HCT116 (cell line): ENCODE results near the gene NAXE.

Experiments
- CTCF ChIP-seq, 3 experiments: fragments of 200-600 bp in 1 of 3; sonication (generic) in 1 of 3; IDR thresholded peaks in 2 of 3; conservative IDR thresholded peaks in 1 of 3; 2 replicates each; pipeline ENCODE4 v1.5.1; 2012 to 2017; ENCODE audit warnings: low read depth in 2 of 3, low read length in 2 of 3, antibody characterized with exemption in 1 of 3, borderline replicate concordance in 1 of 3, control low read depth in 1 of 3, mild to moderate bottlenecking in 1 of 3, mixed read lengths in 1 of 3, mixed run types in 1 of 3, moderate library complexity in 1 of 3; ENCODE audit not compliant: insufficient read depth in 1 of 3
- EZH2 ChIP-seq: fragments of 200-600 bp; sonication (generic); IDR thresholded peaks from 2 replicates; pipeline ENCODE4 v1.6.1; 2017; ENCODE audit warnings: antibody characterized with exemption, mixed run types
- MAX ChIP-seq: IDR thresholded peaks from 2 replicates; pipeline ENCODE4 v1.6.1; 2012
- POLR2A ChIP-seq: IDR thresholded peaks from 2 replicates; pipeline ENCODE4 v1.7.0; 2011; ENCODE audit warnings: borderline replicate concordance; ENCODE audit not compliant: insufficient read depth, insufficient read length; ENCODE audit errors: extremely low read depth
- POLR2AphosphoS5 ChIP-seq: IDR thresholded peaks from 2 replicates; pipeline ENCODE4 v1.6.1; 2011; ENCODE audit warnings: mild to moderate bottlenecking, low read depth, low read length, moderate library complexity
- TCF7L2 ChIP-seq: IDR thresholded peaks from 2 replicates; pipeline ENCODE4 v1.7.0; 2011; ENCODE audit warnings: borderline replicate concordance, inconsistent platforms; ENCODE audit not compliant: insufficient read depth, insufficient read length; ENCODE audit errors: extremely low read depth
- YY1 ChIP-seq: IDR thresholded peaks from 2 replicates; pipeline ENCODE4 v1.6.1; 2011; ENCODE audit warnings: low read length, low read depth, moderate library complexity, mild to moderate bottlenecking; ENCODE audit not compliant: insufficient replicate concordance; ENCODE audit errors: extremely low read depth
- ZFX ChIP-seq: fragments of 450-650 bp; IDR thresholded peaks from 2 replicates; pipeline ENCODE4 v1.6.1; 2017
- ZNF274 ChIP-seq: fragments of 200-500 bp; sonication (Bioruptor generic); IDR thresholded peaks from 2 replicates; pipeline ENCODE4 v1.6.1; 2014; ENCODE audit warnings: mild to moderate bottlenecking, low read depth, low read length, inconsistent platforms

GRCh38 chr1:156595016-156595415 lies 3.4 kb downstream of the NAXE start:
- TF ChIP-seq MAX (no peak), POLR2AphosphoS5 (no peak), POLR2A (no peak), CTCF (IDR thresholded peaks at IDR 0.05 in 2 of 3, conservative IDR thresholded peaks at IDR 0.05 in 1 of 3; ENCODE audit: borderline replicate concordance in 1 of 3, insufficient read depth in 1 of 3, low read depth in 2 of 3, low read length in 2 of 3) (no peak), TCF7L2 (no peak), YY1 (no peak), ZFX (no peak), EZH2 (no peak), ZNF274 (no peak)
